ENCODE data around the gene GAGE10. TPM values are rescaled to one million over a fixed set of nuclear protein-coding genes. Genes with fewer than 3 reads are reported as not detected.

The GAGE10 gene
- total and polyA plus RNA-seq, 9 of the 15 experiments (the other 6 are each of a cell fraction or from before 2014, with no cell fraction given), result 0.80 to 3.1 (median 0.96) TPM; not detected in 4

DNA sequence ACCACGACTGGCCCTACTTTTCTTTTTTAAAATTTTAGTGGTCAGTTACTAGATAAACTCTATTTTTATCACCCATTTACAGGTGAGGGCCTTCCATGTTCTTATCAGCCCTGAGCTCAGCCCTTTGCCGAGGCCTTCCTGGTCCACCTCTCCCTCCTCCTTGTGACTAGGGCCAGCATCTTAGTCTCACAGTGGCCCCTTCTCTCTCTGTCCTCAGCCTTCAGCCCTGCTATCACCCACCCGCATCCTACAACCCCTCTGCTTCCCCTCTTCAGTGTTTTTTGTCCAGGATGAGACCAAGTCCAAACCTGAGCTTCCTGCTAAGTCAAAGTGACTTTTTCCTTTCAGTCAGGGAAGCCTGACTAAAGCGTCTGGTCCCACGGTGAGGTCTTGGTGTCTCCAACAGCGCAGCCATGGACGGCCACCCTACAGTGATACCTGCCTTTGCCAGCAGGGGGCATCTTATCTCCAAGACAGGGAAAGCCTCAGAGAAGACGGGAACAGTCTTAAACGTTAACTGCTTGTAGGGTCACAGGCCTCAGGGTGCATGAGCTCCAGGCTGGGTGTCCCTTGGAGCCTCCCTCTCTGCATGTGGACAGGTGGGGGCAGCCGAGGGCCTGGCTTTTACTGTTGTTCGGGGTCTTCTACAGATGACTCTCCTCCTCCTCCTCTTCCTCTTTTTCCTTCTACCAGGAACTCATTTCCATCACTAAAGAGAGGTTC, 11.7 kb upstream of the GAGE10 start (continued):
- TF ChIP-seq, protein P1, sequence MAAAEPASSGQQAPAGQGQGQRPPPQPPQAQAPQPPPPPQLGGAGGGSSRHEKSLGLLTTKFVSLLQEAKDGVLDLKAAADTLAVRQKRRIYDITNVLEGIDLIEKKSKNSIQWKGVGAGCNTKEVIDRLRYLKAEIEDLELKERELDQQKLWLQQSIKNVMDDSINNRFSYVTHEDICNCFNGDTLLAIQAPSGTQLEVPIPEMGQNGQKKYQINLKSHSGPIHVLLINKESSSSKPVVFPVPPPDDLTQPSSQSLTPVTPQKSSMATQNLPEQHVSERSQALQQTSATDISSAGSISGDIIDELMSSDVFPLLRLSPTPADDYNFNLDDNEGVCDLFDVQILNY (CRISPR knock-in tag; IDR thresholded peaks at IDR 0.05), result no peak
- TF ChIP-seq, protein P2, sequence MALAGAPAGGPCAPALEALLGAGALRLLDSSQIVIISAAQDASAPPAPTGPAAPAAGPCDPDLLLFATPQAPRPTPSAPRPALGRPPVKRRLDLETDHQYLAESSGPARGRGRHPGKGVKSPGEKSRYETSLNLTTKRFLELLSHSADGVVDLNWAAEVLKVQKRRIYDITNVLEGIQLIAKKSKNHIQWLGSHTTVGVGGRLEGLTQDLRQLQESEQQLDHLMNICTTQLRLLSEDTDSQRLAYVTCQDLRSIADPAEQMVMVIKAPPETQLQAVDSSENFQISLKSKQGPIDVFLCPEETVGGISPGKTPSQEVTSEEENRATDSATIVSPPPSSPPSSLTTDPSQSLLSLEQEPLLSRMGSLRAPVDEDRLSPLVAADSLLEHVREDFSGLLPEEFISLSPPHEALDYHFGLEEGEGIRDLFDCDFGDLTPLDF (CRISPR knock-in tag; IDR thresholded peaks at IDR 0.05), result no peak
- TF ChIP-seq U2AF1 (optimal IDR thresholded peaks at IDR 0.05; ENCODE audit: low read depth, low read length), result no peak
- TF ChIP-seq BCL6 (CRISPR knock-in tag; IDR thresholded peaks at IDR 0.05), result no peak
- TF ChIP-seq POLR2A (conservative IDR thresholded peaks at IDR 0.05), result no peak
- TF ChIP-seq ILF3 (IDR thresholded peaks at IDR 0.05; ENCODE audit: borderline replicate concordance), result no peak
- TF ChIP-seq, protein P3, sequence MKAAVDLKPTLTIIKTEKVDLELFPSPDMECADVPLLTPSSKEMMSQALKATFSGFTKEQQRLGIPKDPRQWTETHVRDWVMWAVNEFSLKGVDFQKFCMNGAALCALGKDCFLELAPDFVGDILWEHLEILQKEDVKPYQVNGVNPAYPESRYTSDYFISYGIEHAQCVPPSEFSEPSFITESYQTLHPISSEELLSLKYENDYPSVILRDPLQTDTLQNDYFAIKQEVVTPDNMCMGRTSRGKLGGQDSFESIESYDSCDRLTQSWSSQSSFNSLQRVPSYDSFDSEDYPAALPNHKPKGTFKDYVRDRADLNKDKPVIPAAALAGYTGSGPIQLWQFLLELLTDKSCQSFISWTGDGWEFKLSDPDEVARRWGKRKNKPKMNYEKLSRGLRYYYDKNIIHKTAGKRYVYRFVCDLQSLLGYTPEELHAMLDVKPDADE (conservative IDR thresholded peaks at IDR 0.05; ENCODE audit: control insufficient read depth, low read depth, low read length), result no peak
- no peak for TF ChIP-seq FOXA3 (CRISPR knock-in tag; conservative IDR thresholded peaks at IDR 0.05 in 1 of 2, IDR thresholded peaks at IDR 0.05 in 1 of 2)
- TF ChIP-seq YY1 (IDR thresholded peaks at IDR 0.05; ENCODE audit: borderline replicate concordance in 1 of 3, control insufficient read depth in 1 of 3, extremely low read depth in 1 of 3, insufficient read depth in 3 of 3, insufficient read length in 1 of 3, insufficient replicate concordance in 2 of 3, low read depth in 1 of 3, low read length in 2 of 3), result peak in 1 of 3 experiments; percentile 61
- no peak for TF ChIP-seq POLR3G (IDR thresholded peaks at IDR 0.05; ENCODE audit: extremely low read depth, insufficient read length, insufficient replicate concordance)
- TF ChIP-seq, protein P4, sequence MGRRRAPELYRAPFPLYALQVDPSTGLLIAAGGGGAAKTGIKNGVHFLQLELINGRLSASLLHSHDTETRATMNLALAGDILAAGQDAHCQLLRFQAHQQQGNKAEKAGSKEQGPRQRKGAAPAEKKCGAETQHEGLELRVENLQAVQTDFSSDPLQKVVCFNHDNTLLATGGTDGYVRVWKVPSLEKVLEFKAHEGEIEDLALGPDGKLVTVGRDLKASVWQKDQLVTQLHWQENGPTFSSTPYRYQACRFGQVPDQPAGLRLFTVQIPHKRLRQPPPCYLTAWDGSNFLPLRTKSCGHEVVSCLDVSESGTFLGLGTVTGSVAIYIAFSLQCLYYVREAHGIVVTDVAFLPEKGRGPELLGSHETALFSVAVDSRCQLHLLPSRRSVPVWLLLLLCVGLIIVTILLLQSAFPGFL (CRISPR knock-in tag; IDR thresholded peaks at IDR 0.05), result no peak
- TF ChIP-seq SIRT6 (IDR thresholded peaks at IDR 0.05; ENCODE audit: low read depth, low read length), result no peak
- TF ChIP-seq CC2D1A (IDR thresholded peaks at IDR 0.05), result peak; percentile 68
- TF ChIP-seq, protein P5, sequence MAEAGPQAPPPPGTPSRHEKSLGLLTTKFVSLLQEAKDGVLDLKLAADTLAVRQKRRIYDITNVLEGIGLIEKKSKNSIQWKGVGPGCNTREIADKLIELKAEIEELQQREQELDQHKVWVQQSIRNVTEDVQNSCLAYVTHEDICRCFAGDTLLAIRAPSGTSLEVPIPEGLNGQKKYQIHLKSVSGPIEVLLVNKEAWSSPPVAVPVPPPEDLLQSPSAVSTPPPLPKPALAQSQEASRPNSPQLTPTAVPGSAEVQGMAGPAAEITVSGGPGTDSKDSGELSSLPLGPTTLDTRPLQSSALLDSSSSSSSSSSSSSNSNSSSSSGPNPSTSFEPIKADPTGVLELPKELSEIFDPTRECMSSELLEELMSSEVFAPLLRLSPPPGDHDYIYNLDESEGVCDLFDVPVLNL (CRISPR knock-in tag; IDR thresholded peaks at IDR 0.05; ENCODE audit: low read depth), result no peak
- TF ChIP-seq CREM (IDR thresholded peaks at IDR 0.05; ENCODE audit: low read depth), result no peak
- TF ChIP-seq ZFP1 (CRISPR knock-in tag; IDR thresholded peaks at IDR 0.05), result no peak
- TF ChIP-seq ELF4 (CRISPR knock-in tag; IDR thresholded peaks at IDR 0.05), result no peak
- TF ChIP-seq HDAC8 (tag; IDR thresholded peaks at IDR 0.05), result no peak
- no peak for TF ChIP-seq CBFA2T2 (conservative IDR thresholded peaks at IDR 0.05)
- TF ChIP-seq ZNF146 (CRISPR knock-in tag; IDR thresholded peaks at IDR 0.05; ENCODE audit: unreplicated experiment), result no peak
- TF ChIP-seq NR4A1 (CRISPR knock-in tag; IDR thresholded peaks at IDR 0.05), result no peak
- TF ChIP-seq NR4A1 (tag; IDR thresholded peaks at IDR 0.05), result no peak
- no peak for TF ChIP-seq FOSL1 (tag; conservative IDR thresholded peaks at IDR 0.05)
- TF ChIP-seq CHD2 (IDR thresholded peaks at IDR 0.05; ENCODE audit: low read depth, low read length), result no peak
